SW 1271 (cell line): ENCODE results near the gene MATN1.

Experiments used
- DNase-seq, 2 experiments: peaks; one replicate each; lab custom pipeline; 2025; lab: John Stamatoyannopoulos, UW

MATN1 gene

DNA sequence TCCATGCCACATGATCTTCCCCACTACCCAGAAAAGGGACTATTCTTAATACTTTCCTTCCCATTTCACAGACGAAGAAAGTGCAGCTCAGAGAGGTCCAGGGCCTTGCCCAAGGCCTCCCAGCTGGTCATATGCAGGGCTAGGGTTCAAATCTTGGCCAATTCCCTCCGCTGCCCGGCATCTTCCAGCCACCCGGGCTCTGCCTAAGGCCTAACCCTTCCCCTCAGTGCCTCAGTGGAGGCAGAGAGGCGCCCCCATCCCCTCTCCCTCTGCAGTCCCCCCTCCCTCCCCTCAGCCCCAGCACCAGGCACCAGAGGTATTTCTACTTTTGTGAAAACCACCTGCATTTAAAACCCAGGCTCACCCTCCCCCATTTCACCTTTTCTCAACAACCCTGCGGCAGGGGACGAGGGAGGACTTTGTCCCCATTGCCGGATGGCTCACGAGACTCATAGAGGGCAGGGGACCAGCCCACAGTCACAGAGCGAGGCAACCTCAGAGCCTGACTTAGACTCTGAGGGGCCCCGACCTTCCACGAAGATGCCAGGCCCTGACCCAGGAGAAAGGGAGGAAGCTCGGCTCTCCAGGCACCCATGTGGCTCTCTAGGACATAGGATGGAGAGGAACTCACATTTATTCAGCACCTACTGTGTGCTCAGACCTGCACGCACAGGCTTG is 21.9 kb upstream of the MATN1 start:
- DNase-seq = no peak

DNA sequence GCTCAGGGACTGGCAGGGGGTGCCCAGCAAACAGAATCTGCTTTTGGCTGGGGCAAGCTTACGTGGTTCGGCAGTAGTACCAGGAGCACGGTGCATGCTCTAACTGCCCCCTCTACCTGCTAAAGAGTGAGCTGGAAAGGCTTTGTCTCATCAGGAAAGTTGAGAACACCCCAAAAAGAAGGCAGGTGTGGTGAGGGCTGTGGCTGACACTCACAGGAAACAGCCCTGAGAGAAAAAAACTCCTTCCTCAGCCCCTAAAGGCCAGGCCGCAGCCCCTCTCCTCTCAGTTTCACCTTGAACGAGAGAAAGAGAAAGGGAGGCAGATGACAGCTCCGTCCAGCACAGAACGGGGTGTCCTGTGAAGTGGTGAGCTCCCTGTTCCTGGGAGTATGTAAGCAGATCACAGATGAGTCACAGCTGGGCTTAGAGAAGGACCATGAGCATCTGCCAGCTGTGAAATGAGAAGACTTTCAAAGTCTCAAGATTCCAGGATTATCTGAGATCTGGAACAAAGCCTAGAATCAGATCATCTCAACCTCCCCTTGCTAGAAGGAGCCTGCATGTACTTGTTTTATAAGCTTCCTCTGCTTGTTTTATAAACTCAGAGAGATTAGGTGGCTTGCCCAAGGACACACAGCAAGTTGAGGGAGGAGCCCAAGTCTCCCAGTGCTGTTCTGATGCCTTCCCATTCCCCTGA is 20.8 kb upstream of the MATN1 start:
- no peak for DNase-seq

DNA sequence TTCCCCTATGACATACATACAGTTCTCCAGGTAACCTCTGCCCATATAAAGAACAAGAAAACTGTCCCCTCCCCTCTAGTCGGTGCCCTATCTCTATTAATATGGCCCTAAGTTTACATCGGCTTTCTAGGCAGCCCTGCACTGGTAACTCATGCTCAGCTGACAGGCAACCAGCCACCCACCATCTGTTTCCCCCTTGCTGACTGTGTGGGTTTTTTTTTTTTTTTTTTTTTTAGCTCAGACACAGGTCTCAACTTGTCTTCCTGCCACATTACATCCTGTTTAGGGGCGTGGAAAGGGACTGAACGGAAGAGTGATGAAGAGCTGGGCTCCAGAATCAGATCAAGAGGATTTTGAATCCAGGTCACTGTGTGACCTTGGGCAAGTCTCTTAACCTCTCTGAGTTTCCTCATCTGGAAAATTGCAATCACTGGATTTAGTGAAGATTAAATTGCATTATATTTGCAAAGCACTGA is 20.2 kb upstream of the MATN1 start:
- DNase-seq = no peak

DNA sequence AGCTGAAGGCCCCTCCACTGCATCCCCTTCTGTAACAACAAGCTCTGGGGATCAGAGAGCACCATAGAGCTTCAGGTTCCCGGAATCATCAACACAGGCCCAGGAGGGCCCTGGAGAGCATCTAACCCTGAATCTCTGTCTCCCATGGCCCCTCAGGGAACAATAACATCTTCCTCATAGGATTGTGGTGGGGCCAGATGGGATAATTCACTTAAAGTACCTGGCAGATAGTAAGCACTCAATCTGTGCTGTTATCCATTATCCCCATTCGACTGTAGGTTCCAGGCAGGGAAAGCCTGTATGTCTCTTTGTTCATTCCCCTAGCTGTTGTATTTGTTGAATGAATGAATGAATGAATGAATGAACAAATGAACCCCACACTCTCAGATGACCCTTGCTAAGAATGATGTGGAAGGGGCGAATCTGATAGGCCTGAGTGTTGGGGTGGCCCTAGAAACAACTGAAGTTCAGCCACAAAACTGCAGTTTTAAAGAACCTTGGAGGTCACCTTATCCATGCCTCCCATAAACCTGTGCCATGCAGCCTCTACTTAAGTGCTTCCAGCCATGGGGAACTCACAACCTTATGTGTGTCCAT is 19.7 kb upstream of the MATN1 start:
- DNase-seq = no peak

DNA sequence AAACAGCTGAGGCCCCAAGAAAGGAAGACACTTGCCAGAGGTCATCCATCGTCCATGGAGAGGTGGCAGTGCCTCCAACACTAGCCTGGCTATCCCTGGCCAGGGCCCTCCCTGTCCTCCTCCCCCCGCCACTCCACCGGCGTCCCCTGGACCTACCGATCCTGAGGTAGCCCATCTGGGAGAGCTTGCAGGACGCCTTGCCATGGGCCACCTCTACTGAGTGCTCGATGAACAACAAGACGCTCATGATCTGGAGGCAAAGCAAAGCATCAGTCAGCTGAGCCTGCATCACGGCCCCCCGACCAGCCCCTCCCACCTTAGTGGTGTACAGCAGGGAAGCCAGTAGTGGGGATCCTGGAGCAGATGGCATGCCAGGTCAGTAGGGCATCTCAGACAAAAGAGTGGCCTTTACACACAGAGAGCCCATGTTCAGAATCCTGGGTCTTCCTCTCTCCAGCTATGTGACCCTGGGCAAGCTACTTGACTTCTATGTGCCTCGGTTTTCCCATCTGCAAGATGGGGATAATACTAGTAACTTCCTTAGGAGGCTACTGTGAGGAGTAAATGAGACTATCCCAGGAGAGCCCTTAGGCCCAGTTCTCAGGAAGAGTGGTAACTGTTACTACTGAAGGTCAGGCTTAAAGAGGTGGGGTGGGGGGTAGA is 19.0 kb upstream of the MATN1 start:
- DNase-seq = no peak

DNA sequence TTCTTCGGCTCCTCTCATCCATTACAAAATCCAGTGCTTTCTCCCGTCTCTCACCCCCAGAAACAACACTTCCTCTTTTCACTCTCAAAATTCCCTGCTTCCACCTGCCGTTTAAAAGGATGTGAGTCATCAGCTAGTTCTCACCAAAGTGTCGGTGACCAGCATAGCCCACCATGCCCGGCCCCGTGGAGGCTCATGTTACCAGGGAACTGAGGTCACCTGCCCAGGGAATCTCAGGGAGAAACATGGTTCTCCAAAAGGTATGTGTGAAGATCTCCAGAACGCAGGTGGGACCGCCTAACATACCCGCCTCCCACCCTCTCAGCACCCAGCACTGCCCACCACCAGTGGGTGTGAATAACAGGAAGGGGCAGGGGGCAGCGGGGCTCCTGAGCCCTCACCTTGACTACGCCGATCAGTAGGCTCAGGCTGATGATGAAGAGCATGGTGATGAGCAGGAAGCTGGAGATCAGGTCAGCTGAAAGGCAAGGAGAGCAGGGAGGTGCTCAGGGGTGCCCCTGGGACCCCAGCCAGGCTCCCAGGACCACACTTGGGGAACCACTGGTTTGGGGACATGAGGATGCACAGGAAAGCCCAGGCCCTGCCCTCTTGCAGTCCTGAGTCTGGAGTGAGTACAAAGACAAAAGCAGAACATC is 18.0 kb upstream of the MATN1 start:
- peak in 1 of 2 experiments; percentile 31 for DNase-seq

DNA sequence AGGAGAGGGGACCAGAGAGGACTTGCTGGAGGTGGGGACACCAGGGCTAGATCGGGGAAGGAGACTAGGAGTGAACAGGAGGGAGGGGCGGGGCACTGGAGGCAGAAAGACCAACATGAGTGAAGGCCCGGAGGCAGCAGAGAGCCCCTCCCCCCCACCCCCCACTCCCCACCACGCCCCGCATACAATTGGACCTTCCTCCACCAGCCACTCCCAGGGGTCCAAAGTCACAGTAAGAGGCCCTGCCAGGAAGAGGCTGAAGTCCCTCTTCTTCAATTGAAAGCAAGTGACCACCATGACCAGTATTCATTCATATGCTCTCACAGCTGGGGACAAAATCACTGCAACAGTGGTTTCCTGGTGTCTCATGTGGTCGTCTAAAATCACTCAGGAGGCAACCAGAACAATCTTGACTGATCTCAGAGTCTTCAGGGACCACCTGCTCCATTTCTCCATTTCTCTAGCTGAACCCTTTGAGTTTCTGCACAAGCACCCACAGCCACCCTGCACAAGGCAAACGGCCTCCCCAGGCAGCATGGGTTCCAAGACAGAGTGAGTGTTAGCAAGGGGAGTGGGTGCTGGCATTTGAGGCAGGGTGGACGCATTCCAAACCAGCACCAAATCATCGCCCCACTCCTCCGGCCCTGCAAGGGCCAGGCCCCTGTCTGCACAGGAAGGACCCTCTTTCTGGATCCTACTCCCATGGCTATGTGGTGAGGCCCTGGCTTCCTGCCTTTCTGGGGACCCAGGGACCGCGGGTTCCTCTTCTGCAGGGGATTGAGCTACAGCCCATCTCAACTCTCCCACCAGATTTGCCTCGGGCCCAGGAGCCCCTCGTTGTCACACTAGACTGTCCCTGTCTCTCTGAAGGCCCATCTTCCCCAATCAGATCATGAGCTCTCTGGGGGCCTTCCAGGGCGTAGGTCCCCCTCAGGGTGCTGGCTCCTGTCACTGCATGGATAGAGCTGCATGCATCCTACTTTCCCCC is 17.2 kb upstream of the MATN1 start:
- no peak for DNase-seq

DNA sequence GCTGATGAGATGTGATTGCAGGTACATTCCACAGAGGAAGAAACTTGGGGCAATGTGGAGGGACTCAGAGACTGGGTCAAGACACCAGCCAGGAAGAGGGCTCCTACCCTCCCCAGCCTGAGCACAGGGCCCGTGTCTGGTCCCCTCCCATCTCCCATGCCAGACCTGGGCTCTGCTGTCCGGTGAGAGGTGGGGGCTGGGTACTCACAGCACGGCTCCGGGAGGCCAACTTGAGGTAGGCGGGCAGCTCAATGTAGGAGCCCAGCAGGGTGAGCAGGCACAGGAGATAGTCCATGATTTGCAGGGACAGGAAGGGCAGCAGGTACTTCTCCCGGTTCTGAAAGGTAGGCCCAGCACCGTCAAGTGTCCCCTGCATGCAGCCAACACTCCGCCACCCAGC is 16.2 kb upstream of the MATN1 start:
- DNase-seq = no peak

DNA sequence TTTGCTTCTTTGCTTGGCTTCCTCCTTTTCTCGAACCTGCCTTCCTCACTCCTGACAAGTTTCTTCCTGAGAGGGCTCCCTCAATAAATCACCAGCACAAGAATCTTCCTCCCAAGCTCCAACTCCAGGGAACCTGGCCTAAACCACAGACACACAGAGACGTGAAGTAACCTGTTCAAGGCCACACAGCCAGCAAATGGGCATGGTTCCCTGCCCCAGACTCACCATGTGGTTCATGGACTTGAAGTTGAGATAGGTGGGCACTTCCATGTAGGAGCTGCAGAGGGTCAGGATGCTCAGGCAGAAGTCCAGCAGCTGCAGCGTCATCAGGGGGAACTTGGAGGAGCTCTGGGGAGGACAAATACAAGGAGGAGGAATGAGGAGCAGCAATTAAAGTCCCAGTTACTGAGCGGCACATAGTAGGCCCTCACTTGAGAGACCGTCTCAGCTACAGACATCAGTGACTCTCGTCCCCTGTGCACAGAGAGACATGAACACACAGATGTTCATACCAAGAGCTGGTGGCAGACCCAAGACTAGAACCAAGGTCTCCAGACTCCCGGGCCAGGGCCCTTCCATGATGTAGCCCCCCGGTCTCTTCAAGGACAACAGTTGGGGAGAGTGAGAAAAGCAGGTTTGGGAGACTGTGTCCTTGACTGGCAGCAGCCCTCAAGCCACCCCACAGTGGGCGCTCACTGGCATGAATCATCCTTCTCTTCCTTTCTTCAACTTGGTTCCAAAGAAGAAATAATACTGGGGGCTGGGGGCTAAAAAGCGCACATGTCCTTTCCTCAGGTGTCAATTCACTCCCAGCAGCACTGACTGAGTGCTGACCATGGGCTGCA is 15.6 kb upstream of the MATN1 start:
- DNase-seq = no peak

DNA sequence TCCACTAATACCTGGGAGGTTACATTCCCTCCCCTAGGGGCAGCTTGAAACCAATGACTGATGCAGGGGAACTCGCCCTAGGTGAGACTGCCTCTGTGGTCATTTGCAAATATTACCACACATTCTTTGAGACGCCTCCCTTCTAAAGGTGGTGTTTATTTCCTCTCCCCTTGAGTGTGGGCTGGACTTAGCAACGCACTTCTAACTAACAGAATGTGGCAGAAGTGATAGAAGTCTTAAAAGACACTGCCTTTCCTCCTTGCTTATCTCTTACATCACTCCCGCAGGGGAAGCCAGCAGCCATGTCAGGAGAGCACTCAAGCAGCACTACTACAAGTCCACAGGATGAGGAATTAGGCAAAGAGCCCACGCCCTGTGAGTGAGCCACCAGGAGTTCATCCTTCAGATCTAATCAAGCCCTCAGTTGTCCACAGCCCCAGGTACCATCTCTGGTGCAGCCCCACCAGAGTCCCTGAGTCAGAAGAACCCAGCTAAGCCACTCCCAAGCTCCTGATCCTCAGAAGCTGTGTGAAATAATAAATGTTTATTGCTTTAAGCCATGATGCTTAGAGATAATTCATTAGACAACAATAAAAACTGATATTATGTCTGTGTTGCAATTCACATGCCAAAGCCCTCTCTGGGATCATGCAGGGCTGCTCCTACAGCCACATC is 14.8 kb upstream of the MATN1 start:
- no peak for DNase-seq

DNA sequence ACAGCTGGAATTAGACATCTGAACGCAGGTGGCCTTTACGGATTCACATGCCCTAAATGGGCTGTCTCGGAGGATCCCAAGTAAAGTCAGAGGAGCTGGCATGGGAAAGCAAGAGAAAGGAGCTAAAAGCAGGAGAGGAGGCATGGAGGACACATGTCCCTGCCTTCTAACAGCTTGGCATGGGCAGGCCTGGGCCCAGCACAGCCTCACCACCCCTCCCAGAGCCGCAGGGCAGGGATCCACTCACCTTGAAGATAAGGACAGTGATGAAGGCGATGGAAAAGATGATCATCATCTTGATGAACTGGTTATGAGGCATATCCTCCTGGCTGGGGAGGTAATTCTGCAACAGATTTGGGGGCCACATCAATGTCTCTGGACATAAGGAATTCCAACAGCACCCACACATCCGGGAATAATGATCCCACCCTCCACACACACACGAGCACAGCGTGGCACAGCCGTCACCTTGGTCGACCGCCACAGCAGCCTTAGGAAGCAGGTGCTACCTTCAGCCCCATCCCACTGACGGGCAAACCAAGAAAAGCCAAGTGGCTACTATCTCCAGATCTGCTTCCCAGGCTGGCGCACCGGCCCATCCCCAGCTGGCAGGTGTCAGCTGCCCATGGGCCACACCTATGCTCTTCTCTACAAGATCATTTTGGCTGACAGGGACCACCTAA is 14.1 kb upstream of the MATN1 start:
- DNase-seq = no peak

DNA sequence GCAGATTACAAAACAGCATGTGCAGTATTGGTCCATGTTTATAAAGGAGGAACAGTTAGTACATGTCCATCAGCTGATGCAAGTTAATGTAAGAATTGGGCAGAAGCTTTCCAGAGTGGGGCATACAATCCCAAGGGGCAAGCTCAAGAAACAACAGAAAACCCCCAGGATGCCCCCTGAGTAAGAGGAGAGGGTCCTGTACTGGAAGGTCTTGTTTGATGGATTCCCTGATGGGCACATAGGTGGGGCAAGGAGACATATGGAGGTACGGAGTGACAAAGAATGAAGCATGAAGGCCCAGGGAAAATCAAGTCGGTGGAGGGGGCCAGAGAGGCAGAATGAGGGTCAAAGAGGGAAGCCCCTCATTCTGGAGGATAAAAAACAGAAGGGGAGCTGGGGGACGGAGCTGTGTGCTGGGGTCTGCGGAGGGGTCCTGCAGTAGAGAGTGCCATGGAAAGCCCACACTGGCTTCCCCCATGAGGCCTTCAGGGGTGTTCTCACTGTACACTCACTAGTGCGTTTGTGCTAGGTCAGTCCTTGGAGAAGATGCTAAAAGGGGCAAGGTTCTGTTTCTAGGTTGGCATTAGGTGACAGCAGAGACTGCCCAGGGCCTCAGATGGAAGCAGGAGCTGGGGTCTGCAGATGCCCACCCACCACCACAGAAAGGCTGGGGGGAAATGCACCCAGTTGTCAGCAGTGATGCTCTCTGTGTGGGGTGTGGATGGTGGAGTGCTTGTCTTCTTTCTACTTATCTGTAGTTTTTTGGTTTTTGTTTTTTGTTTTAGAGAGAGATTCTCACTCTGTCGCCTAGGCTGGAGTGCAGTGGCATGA is 12.5 kb upstream of the MATN1 start:
- DNase-seq = no peak

DNA sequence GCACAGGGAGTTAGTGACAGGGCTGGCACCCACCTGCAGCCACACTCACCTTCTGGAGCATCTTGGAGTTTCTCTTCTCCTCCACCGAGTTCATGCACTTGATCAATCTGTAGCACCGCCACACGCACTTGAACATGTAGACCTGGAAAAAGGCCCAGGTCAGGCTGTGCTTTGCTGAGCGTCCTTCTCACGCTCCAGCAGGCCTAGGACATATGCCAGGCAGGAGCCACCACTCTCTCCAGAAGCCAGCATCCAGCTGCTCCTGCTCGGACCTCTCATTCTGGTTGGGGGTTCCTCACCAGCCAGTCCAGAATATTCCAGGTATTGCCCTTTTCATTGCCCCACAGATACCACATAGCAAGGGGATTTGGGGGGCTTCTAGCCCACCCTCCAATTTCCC is 11.7 kb upstream of the MATN1 start:
- no peak for DNase-seq

DNA sequence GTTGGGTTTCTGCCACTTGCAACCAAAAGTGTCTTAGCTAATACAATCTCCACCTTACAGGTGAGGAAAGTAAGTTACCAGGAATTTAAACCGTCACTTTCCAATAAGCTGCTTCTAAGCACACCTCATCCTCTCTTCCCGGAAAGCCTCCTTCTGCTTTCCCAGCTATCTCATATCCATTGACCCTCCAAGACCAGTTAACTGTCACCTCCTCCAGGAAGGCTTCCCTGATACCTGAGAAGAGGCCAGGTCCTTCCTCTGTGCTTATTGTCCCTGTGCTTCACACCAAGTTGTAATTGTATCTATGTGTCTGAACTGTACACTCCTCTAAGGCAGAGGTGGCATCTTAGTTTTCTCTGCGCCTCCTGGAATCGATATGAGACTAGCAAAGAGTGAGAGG is 11.2 kb upstream of the MATN1 start:
- no peak for DNase-seq

DNA sequence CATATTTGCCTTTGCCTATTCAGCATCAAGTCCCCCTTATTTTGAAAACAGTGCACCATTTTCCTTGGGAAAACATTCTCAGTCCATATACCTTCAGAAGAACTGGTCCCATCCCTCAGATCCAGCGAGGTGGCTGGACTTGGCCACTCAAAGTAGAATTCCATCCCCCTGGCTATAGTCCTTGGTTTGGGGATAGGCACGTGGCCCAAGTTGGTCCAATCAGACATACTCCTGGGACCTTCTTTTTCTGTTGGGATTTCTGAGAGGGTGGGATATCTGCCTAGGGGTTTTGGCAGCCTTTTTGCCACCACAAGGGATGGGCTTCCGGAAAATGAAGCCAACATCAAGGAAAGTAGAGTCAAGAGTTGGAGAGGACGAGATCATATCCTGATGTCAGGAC is 10.7 kb upstream of the MATN1 start:
- DNase-seq = no peak

DNA sequence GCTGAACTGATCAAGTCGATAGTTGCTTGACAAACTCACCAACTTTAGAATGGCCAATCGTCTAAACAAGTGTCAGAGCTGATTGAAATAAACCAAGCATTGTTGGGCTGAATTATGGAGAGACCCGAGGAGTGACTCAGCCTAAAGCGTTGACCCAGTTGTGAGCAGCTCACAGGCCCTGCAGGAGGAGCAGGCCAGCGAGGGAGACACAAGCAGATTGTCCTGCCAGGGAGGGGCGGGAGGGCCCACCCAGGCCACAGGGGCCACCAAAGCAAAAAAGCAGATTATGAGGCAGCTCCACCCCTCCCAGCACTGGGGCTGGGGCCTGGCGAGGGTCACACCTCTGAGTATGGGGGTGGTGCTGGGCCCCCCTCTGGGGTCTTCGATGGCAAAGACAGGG is 10.1 kb upstream of the MATN1 start:
- DNase-seq = no peak

DNA sequence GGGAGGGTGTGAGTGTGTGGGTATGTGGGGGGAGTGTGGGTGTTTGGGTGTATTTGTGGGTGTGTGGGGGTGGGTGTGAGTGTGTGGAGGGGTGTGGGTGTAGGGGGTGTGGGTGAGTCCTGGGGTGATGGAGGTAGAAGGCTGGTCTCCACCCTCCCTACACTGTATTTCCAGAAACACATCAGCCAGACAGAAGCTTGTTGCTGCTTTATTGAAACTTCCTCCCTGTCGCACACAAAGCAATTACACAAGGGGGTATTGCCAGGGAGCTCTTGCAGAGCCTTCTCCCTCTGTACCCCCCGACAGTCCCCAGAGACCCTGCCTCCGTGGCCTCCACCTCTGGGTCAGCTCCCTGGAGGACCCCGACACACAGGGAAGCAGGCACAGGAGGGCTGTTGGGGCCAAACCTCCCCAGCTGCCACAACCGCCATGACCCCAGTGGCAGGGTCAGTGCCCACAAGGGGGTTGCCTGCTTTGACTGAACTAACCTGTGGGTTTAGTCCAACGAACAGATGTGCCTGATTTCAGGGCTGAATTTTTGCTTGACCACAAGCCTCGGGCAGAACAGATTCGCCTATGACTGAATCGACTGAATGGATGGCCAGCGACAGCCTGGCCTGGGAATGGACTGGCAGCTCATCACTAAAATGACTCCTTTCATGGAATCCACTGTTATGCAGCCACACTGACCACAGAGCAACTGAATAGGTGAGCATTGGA is 9.1 kb upstream of the MATN1 start:
- DNase-seq = no peak
